GM19324 (cell line): Measurements from ENCODE around the gene PRRC2B.
"Not testable (repeated sequence)": the region's sequence is repeated elsewhere in the genome, so short reads cannot be mapped to it uniquely, and the experiment has no call there.

Source experiments
- ATAC-seq: cut with Tn5 transposase; IDR thresholded peaks from one replicate; pipeline ENCODE4 v1.9.1; 2021; ENCODE audit warnings: mild to moderate bottlenecking, moderate library complexity; ENCODE audit not compliant: unreplicated experiment, low FRiP score

PRRC2B gene

GRCh38 chr9:131503626-131504465 lies 110.0 kb downstream of the PRRC2B start:
- no peak for ATAC-seq

GRCh38 chr9:131505012-131505411 lies 111.1 kb downstream of the PRRC2B start:
- no peak for ATAC-seq

GRCh38 chr9:131511416-131511815 lies 117.5 kb downstream of the PRRC2B start:
- no peak for ATAC-seq

GRCh38 chr9:131511880-131512279 lies 118.0 kb downstream of the PRRC2B start:
- no peak for ATAC-seq

GRCh38 chr9:131513177-131513576 lies 119.3 kb downstream of the PRRC2B start:
- no peak for ATAC-seq

GRCh38 chr9:131515559-131516031 lies 121.7 kb downstream of the PRRC2B start:
- not testable (repeated sequence) for ATAC-seq

GRCh38 chr9:131516100-131516499 lies 122.2 kb downstream of the PRRC2B start:
- no peak for ATAC-seq

GRCh38 chr9:131516930-131517329 lies 123.0 kb downstream of the PRRC2B start:
- no peak for ATAC-seq

- no peak for ATAC-seq
These were observed 123.9 kb downstream of the PRRC2B start for GRCh38 chr9:131517761-131518190.

- no peak for ATAC-seq
These were observed 124.7 kb downstream of the PRRC2B start for GRCh38 chr9:131518553-131518952.

GRCh38 chr9:131520503-131520902 lies 126.6 kb downstream of the PRRC2B start:
- no peak for ATAC-seq

- no peak for ATAC-seq
These were observed 127.3 kb downstream of the PRRC2B start for GRCh38 chr9:131521203-131521602.

GRCh38 chr9:131521822-131522221 lies 127.9 kb downstream of the PRRC2B start:
- ATAC-seq, result no peak

- no peak for ATAC-seq
These were observed 128.6 kb downstream of the PRRC2B start for GRCh38 chr9:131522257-131523085.

- ATAC-seq, result no peak
These were observed 129.2 kb downstream of the PRRC2B start for GRCh38 chr9:131523086-131523388.

- ATAC-seq, result no peak
These were observed 129.9 kb downstream of the PRRC2B start for GRCh38 chr9:131523451-131524435.

- ATAC-seq, result no peak
These were observed 130.9 kb downstream of the PRRC2B start for GRCh38 chr9:131524665-131525315.

- ATAC-seq, result no peak
These were observed 132.0 kb downstream of the PRRC2B start for GRCh38 chr9:131525643-131526565.

GRCh38 chr9:131528186-131528585 lies 134.3 kb downstream of the PRRC2B start:
- no peak for ATAC-seq
